ENCODE data around the gene KCNAB1.

- no peak for TF ChIP-seq CTCF (IDR thresholded peaks at IDR 0.05; ENCODE audit: extremely low read depth in 1 of 2, insufficient read depth in 1 of 2, low read depth in 1 of 2, low read length in 2 of 2)
- no peak for TF ChIP-seq POLR2A (IDR thresholded peaks at IDR 0.05; ENCODE audit: low read depth, low read length)
- TF ChIP-seq POLR2AphosphoS5 (IDR thresholded peaks at IDR 0.05; ENCODE audit: insufficient read depth, low read depth, low read length), result no peak
- no peak for TF ChIP-seq MAX (IDR thresholded peaks at IDR 0.05; ENCODE audit: insufficient read depth, insufficient read length)
- no peak for TF ChIP-seq FOS (IDR thresholded peaks at IDR 0.05; ENCODE audit: borderline replicate concordance, insufficient read depth, low read length)
- TF ChIP-seq EZH2 (IDR thresholded peaks at IDR 0.05; ENCODE audit: borderline replicate concordance, low read depth, low read length, severe bottlenecking), result no peak
- TF ChIP-seq MYC (IDR thresholded peaks at IDR 0.05; ENCODE audit: low read depth, low read length), result no peak
- no peak for TF ChIP-seq GATA2 (IDR thresholded peaks at IDR 0.05; ENCODE audit: insufficient read depth, insufficient read length, low read depth, low read length)
- no peak for TF ChIP-seq JUN (IDR thresholded peaks at IDR 0.05; ENCODE audit: borderline replicate concordance, insufficient read depth, insufficient read length, low read depth)
These were observed 177.2 kb downstream of the KCNAB1 start for GRCh38 chr3:156297582-156297981.

Data from endothelial cell of umbilical vein (primary cell).